Endothelial cell (in vitro differentiated cells): ENCODE measurements around the gene CRTAC1. TPM values are rescaled to one million over a fixed set of nuclear protein-coding genes. Genes with fewer than 3 reads are reported as not detected.

ENCODE experiments used
- DNase-seq: peaks from one replicate; pipeline ENCODE4 v3.0.0; 2021; ENCODE audit warnings: low spot score
- H3K27ac Mint-ChIP-seq: one replicate; pipeline ENCODE4 v1.8.0; 2021; ENCODE audit warnings: mixed read lengths, inconsistent platforms; ENCODE audit not compliant: unreplicated experiment
- H3K27me3 Mint-ChIP-seq: one replicate; pipeline ENCODE4 v1.8.0; 2021; ENCODE audit warnings: mild to moderate bottlenecking, moderate library complexity, mixed read lengths, inconsistent platforms; ENCODE audit not compliant: unreplicated experiment
- H3K36me3 Mint-ChIP-seq: one replicate; pipeline ENCODE4 v1.8.0; 2021; ENCODE audit warnings: mild to moderate bottlenecking, low read depth, mixed read lengths, inconsistent platforms; ENCODE audit not compliant: unreplicated experiment
- H3K4me1 Mint-ChIP-seq: one replicate; pipeline ENCODE4 v1.8.0; 2021; ENCODE audit warnings: mild to moderate bottlenecking, mixed read lengths, inconsistent platforms; ENCODE audit not compliant: unreplicated experiment
- H3K4me3 Mint-ChIP-seq: one replicate; pipeline ENCODE4 v1.8.0; 2021; ENCODE audit warnings: mild to moderate bottlenecking, mixed read lengths, inconsistent platforms; ENCODE audit not compliant: unreplicated experiment
- H3K9me3 Mint-ChIP-seq: one replicate; pipeline ENCODE4 v1.8.0; 2021; ENCODE audit warnings: mixed read lengths, inconsistent platforms; ENCODE audit not compliant: unreplicated experiment
- total RNA-seq: library from RNA; stranded (reverse); fragmentation: NEBNext Ultra II Directional; extraction: Animal tissue kit (Norgen Biotek cat#: 25700); gene quantifications from one replicate; pipeline ENCODE4 v1.2.1, GENCODE V29; 2021; ENCODE audit not compliant: unreplicated experiment
- TF ChIP-seq, protein P1 (sequence below): fragments of 200-600 bp; sonication (generic); IDR thresholded peaks from one replicate; pipeline ENCODE4 v1.5.0; 2021; ENCODE audit warnings: antibody characterized with exemption; ENCODE audit not compliant: unreplicated experiment

CRTAC1 gene
- total RNA-seq, 1 donor from 2014 or later, result 37.3 TPM

GRCh38 chr10:97821308-97822038 lies 208.9 kb downstream of the CRTAC1 start:
- H3K4me1 Mint-ChIP-seq, result peaks cover 3% of the 10 kb centered on the region
- DNase-seq, result no peak
- H3K36me3 Mint-ChIP-seq, result no peaks in the 10 kb centered on the region
- no peak overlapping the region for H3K4me3 Mint-ChIP-seq
- H3K9me3 Mint-ChIP-seq, result no peaks in the 10 kb centered on the region
- TF ChIP-seq, protein P1, sequence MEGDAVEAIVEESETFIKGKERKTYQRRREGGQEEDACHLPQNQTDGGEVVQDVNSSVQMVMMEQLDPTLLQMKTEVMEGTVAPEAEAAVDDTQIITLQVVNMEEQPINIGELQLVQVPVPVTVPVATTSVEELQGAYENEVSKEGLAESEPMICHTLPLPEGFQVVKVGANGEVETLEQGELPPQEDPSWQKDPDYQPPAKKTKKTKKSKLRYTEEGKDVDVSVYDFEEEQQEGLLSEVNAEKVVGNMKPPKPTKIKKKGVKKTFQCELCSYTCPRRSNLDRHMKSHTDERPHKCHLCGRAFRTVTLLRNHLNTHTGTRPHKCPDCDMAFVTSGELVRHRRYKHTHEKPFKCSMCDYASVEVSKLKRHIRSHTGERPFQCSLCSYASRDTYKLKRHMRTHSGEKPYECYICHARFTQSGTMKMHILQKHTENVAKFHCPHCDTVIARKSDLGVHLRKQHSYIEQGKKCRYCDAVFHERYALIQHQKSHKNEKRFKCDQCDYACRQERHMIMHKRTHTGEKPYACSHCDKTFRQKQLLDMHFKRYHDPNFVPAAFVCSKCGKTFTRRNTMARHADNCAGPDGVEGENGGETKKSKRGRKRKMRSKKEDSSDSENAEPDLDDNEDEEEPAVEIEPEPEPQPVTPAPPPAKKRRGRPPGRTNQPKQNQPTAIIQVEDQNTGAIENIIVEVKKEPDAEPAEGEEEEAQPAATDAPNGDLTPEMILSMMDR, result no peak
- peaks cover 6% of the 10 kb centered on the region for H3K27me3 Mint-ChIP-seq
- no peak overlapping the region for H3K27ac Mint-ChIP-seq

- DNase-seq, result no peak
- H3K9me3 Mint-ChIP-seq, result no peaks in the 10 kb centered on the region
- no peak overlapping the region for H3K27ac Mint-ChIP-seq
- no peak overlapping the region for H3K4me3 Mint-ChIP-seq
- TF ChIP-seq, protein P1, result no peak
- H3K4me1 Mint-ChIP-seq, result no peaks in the 10 kb centered on the region
- no peaks in the 10 kb centered on the region for H3K36me3 Mint-ChIP-seq
- peaks cover 1% of the 10 kb centered on the region for H3K27me3 Mint-ChIP-seq
Observed at GRCh38 chr10:97820096-97820704, 210.2 kb downstream of the CRTAC1 start.

DNA sequence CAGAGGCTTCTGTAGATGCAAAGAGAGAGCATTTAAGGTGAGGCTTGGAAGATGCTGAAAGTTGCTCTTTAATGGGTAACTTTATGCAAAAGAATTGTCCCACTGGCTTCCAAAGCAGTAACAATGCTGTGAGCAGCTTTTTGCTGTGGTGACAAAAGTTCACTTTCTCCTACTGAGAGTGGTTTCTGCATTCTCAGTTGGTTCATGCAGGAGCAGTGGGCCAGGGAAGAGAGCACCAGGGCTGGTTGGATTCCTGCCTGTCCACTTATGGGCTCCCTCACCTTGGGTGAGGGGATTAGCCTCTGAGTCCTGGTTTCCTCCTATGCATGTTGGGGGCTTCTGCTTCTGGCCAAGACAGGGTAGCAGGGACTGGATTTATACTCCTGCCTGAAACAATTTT lies 211.8 kb downstream of the CRTAC1 start:
- Mint-ChIP-seq H3K36me3 (no peaks in the 10 kb centered on the region), H3K4me1 (no peaks in the 10 kb centered on the region), H3K27ac (no peak overlapping the region), H3K9me3 (no peaks in the 10 kb centered on the region), H3K4me3 (no peak overlapping the region), H3K27me3 (peaks cover 1% of the 10 kb centered on the region)
- TF ChIP-seq, protein P1, result no peak
- DNase-seq, result no peak

DNA sequence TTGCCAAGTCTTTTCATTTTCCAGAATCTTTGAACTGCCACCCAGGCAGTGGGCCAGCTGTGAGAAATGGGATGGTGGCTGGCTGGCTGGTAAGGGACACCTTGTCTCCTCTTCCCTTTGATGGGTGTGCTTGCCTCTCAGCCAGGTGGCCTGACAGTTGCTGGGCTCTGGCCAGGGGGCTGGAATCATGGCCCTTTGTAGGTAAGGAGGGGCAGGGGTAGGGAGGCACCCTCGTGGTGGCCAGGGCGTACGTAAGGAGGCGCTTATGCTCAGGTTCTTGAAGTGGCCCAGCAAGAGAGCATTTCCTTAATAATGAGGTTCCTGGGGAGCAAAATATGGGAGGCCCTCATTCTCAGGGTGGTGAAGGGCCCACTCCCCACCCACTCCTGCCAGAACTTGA lies 213.8 kb downstream of the CRTAC1 start:
- Mint-ChIP-seq H3K36me3 (no peaks in the 10 kb centered on the region), H3K27ac (no peak overlapping the region), H3K4me1 (no peaks in the 10 kb centered on the region), H3K4me3 (no peak overlapping the region), H3K27me3 (peaks cover 1% of the 10 kb centered on the region), H3K9me3 (no peaks in the 10 kb centered on the region)
- TF ChIP-seq, protein P1, result no peak
- no peak for DNase-seq

Other genes with a start within 250 kb of the CRTAC1 start
- gene GOLGA7B, start 180.8 kb downstream of the CRTAC1 start, total RNA-seq, result 2.5 TPM
- gene R3HCC1L, start 104.0 kb upstream of the CRTAC1 start, total RNA-seq, result 21.3 TPM
- 1.8 TPM for gene LOXL4, start 237.6 kb upstream of the CRTAC1 start, total RNA-seq